ENCODE measurements around the gene TRIM37.

Gene TRIM37

GRCh38 chr17:59073972-59074371 lies 32.7 kb downstream of the TRIM37 start:
- Histone ChIP-seq H3K36me3 (ENCODE audit: insufficient read depth, low read depth, low read length) (peaks cover 80% of the 10 kb centered on the region), H3K9ac (ENCODE audit: low read depth, low read length) (no peak overlapping the region)

DNA sequence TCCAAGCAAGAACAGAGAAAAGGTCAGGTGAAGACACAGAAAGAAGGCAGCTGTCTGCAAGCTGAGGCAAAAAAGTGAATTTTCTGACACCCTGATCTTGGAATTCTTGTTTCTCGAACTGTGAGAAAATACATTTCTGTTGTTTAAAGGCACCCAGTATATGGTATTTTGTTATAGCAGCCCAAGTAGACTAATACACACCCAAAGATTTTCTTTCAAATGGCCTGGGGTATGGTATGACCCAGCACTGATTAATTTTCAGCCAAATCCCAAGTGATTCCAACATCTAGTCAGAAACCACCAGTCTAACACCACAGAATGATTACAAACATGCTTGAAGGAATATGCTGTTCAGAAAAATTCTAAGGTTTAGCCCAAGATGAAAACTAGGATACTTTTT lies 36.8 kb downstream of the TRIM37 start:
- Histone ChIP-seq H3K9ac (ENCODE audit: low read depth, low read length) (no peak overlapping the region), H3K4me3 (ENCODE audit: low read length) (no peak overlapping the region), H3K4me1 (ENCODE audit: insufficient read depth, low read length) (no peaks in the 10 kb centered on the region), H3K36me3 (ENCODE audit: insufficient read depth, low read depth, low read length) (peaks cover 86% of the 10 kb centered on the region), H3K9me3 (ENCODE audit: insufficient read depth, low read depth, low read length) (no peaks in the 10 kb centered on the region), H3K27me3 (ENCODE audit: insufficient read depth, low read length) (no peaks in the 10 kb centered on the region), H3K27ac (ENCODE audit: low read length) (no peak overlapping the region)

More at GRCh38 chr17:59073972-59074371, 32.7 kb downstream of the TRIM37 start:
- Histone ChIP-seq H3K4me3 (ENCODE audit: low read length) (no peak overlapping the region), H3K4me1 (ENCODE audit: insufficient read depth, low read length) (no peaks in the 10 kb centered on the region), H3K27ac (ENCODE audit: low read length) (no peak overlapping the region), H3K9me3 (ENCODE audit: insufficient read depth, low read depth, low read length) (no peaks in the 10 kb centered on the region), H3K27me3 (ENCODE audit: insufficient read depth, low read length) (no peaks in the 10 kb centered on the region)

DNA sequence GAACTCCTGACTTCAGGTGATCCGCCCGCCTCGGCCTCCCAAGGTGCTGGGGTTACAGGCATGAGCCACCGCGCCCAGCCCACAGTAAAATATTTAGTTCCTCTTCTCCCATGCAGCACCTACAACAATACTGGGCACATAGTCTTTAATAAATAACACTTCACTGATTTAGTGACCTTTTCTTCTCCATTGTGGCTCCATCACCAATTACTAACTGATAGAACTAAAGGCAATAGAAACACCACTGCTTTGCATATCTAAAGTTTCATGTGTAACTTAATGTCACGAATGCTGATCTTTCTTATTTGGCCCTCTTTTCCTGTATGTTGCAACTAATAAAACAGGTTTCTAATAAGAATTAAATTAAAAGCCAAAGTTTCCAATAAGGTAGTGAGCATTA lies 38.9 kb downstream of the TRIM37 start:
- Histone ChIP-seq H3K4me1 (ENCODE audit: insufficient read depth, low read length) (no peaks in the 10 kb centered on the region), H3K9me3 (ENCODE audit: insufficient read depth, low read depth, low read length) (no peaks in the 10 kb centered on the region), H3K36me3 (ENCODE audit: insufficient read depth, low read depth, low read length) (peaks cover 84% of the 10 kb centered on the region)

GRCh38 chr17:59067340-59067739 lies 39.3 kb downstream of the TRIM37 start:
- Histone ChIP-seq H3K4me1 (ENCODE audit: insufficient read depth, low read length) (no peaks in the 10 kb centered on the region), H3K9me3 (ENCODE audit: insufficient read depth, low read depth, low read length) (no peaks in the 10 kb centered on the region), H3K9ac (ENCODE audit: low read depth, low read length) (no peak overlapping the region), H3K36me3 (ENCODE audit: insufficient read depth, low read depth, low read length) (peaks cover 86% of the 10 kb centered on the region), H3K27ac (ENCODE audit: low read length) (no peak overlapping the region), H3K27me3 (ENCODE audit: insufficient read depth, low read length) (no peaks in the 10 kb centered on the region), H3K4me3 (ENCODE audit: low read length) (no peak overlapping the region)

More for the DNA sequence above, 38.9 kb downstream of the TRIM37 start:
- Histone ChIP-seq H3K9ac (ENCODE audit: low read depth, low read length) (no peak overlapping the region), H3K27ac (ENCODE audit: low read length) (no peak overlapping the region), H3K4me3 (ENCODE audit: low read length) (no peak overlapping the region), H3K27me3 (ENCODE audit: insufficient read depth, low read length) (no peaks in the 10 kb centered on the region)

DNA sequence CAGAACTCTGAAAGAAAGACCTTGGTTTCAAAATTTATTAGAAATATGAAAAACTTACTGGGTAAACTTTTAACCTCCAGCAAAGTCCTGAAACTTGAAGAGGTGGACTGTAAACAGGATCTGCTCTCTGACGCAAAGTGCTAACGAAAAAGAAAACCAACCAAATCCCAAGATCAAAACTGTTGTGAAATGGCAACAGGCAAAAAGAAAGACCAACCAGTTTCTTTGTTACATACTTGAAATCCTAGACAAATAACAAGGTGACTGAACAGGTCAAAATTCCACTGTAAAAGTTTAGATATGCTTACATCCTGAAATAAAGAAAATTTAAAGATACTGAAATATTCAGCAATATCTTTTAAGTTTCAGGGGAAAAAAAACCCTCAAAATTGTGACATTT lies 44.2 kb downstream of the TRIM37 start:
- H3K27me3 ChIP-seq (ENCODE audit: insufficient read depth, low read length), result no peaks in the 10 kb centered on the region
- no peaks in the 10 kb centered on the region for H3K9me3 ChIP-seq (ENCODE audit: insufficient read depth, low read depth, low read length)
- no peak overlapping the region for H3K27ac ChIP-seq (ENCODE audit: low read length)
- H3K4me3 ChIP-seq (ENCODE audit: low read length), result no peak overlapping the region
- no peak overlapping the region for H3K9ac ChIP-seq (ENCODE audit: low read depth, low read length)
- H3K4me1 ChIP-seq (ENCODE audit: insufficient read depth, low read length), result no peaks in the 10 kb centered on the region
- peaks cover 85% of the 10 kb centered on the region for H3K36me3 ChIP-seq (ENCODE audit: insufficient read depth, low read depth, low read length)

DNA sequence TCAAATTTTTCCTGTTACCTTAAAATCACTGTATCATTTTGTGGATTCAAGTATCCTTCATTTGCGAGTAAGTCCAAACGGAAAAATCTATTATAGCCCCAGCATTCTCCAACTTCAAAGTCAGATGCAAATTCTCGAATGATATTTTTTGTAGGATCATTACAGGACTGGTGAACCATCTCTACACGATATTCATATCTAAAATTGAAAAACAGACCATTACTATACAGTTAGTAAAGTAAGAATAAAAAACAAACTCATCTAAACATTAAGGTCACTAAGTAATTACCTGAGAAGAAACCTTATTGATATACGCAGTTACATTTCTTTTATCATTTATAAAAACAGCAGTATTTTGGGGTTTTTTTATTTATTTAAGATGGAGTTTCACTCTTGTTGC lies 49.8 kb downstream of the TRIM37 start:
- Histone ChIP-seq H3K9ac (ENCODE audit: low read depth, low read length) (no peak overlapping the region), H3K27ac (ENCODE audit: low read length) (no peak overlapping the region), H3K9me3 (ENCODE audit: insufficient read depth, low read depth, low read length) (no peaks in the 10 kb centered on the region), H3K36me3 (ENCODE audit: insufficient read depth, low read depth, low read length) (peaks cover 92% of the 10 kb centered on the region), H3K4me1 (ENCODE audit: insufficient read depth, low read length) (no peaks in the 10 kb centered on the region), H3K27me3 (ENCODE audit: insufficient read depth, low read length) (no peaks in the 10 kb centered on the region), H3K4me3 (ENCODE audit: low read length) (no peak overlapping the region)

DNA sequence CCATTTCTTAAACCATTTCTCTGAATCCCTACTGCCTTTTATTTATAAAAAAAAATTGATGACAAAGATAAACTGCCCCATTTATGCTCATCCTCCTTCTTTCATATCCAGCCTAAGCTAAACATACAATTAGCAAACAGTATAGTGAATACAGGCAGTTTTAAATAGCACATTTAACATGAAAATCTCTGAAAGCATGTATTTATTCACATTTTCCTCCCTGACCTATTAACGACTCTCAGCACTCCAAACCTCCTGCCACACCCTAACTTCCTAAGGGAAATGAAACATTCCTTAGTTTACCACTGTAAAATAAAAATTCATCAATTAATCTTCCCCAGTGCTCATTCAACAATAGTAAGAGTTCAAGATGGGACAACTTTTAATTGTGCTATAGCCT lies 56.9 kb downstream of the TRIM37 start:
- Histone ChIP-seq H3K36me3 (ENCODE audit: insufficient read depth, low read depth, low read length) (peaks cover 80% of the 10 kb centered on the region), H3K9me3 (ENCODE audit: insufficient read depth, low read depth, low read length) (no peaks in the 10 kb centered on the region), H3K4me3 (ENCODE audit: low read length) (no peak overlapping the region), H3K27ac (ENCODE audit: low read length) (no peak overlapping the region), H3K27me3 (ENCODE audit: insufficient read depth, low read length) (no peaks in the 10 kb centered on the region), H3K4me1 (ENCODE audit: insufficient read depth, low read length) (no peaks in the 10 kb centered on the region), H3K9ac (ENCODE audit: low read depth, low read length) (no peak overlapping the region)

- Histone ChIP-seq H3K36me3 (ENCODE audit: insufficient read depth, low read depth, low read length) (peaks cover 81% of the 10 kb centered on the region), H3K9me3 (ENCODE audit: insufficient read depth, low read depth, low read length) (no peaks in the 10 kb centered on the region), H3K27ac (ENCODE audit: low read length) (no peak overlapping the region), H3K9ac (ENCODE audit: low read depth, low read length) (no peak overlapping the region), H3K4me3 (ENCODE audit: low read length) (no peak overlapping the region), H3K27me3 (ENCODE audit: insufficient read depth, low read length) (no peaks in the 10 kb centered on the region), H3K4me1 (ENCODE audit: insufficient read depth, low read length) (no peaks in the 10 kb centered on the region)
These were observed 59.1 kb downstream of the TRIM37 start for GRCh38 chr17:59047616-59048015.

DNA sequence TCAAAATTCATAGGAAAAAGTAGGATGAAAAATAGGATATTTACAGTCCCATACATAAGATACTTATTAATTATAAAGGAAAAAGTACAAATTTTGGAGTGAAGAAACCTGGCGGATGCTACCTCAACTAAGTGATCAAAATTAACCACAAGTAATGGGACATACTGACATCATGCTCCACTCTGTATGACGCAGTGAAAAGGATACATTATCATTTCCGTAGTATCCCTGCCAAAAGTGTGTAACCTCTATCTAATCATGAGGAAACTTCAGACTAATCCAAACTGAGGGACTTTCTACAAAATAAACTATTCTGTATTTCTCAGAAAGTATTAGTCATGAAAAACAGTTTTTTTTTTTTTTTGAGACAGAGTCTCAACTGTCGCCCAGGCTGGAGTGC lies 60.5 kb downstream of the TRIM37 start:
- Histone ChIP-seq H3K27ac (ENCODE audit: low read length) (no peak overlapping the region), H3K27me3 (ENCODE audit: insufficient read depth, low read length) (no peaks in the 10 kb centered on the region), H3K9me3 (ENCODE audit: insufficient read depth, low read depth, low read length) (no peaks in the 10 kb centered on the region), H3K4me1 (ENCODE audit: insufficient read depth, low read length) (no peaks in the 10 kb centered on the region), H3K4me3 (ENCODE audit: low read length) (no peak overlapping the region), H3K36me3 (ENCODE audit: insufficient read depth, low read depth, low read length) (peaks cover 82% of the 10 kb centered on the region), H3K9ac (ENCODE audit: low read depth, low read length) (no peak overlapping the region)

GRCh38 chr17:59038734-59039133 lies 67.9 kb downstream of the TRIM37 start:
- peaks cover 66% of the 10 kb centered on the region for H3K36me3 ChIP-seq (ENCODE audit: insufficient read depth, low read depth, low read length)
- no peak overlapping the region for H3K9ac ChIP-seq (ENCODE audit: low read depth, low read length)
- H3K27ac ChIP-seq (ENCODE audit: low read length), result no peak overlapping the region
- H3K4me1 ChIP-seq (ENCODE audit: insufficient read depth, low read length), result no peaks in the 10 kb centered on the region
- H3K9me3 ChIP-seq (ENCODE audit: insufficient read depth, low read depth, low read length), result no peaks in the 10 kb centered on the region
- H3K27me3 ChIP-seq (ENCODE audit: insufficient read depth, low read length), result no peaks in the 10 kb centered on the region
- H3K4me3 ChIP-seq (ENCODE audit: low read length), result no peak overlapping the region

GRCh38 chr17:59037960-59038359 lies 68.7 kb downstream of the TRIM37 start:
- no peak overlapping the region for H3K9ac ChIP-seq (ENCODE audit: low read depth, low read length)
- no peaks in the 10 kb centered on the region for H3K27me3 ChIP-seq (ENCODE audit: insufficient read depth, low read length)
- no peaks in the 10 kb centered on the region for H3K9me3 ChIP-seq (ENCODE audit: insufficient read depth, low read depth, low read length)
- H3K27ac ChIP-seq (ENCODE audit: low read length), result no peak overlapping the region
- no peak overlapping the region for H3K4me3 ChIP-seq (ENCODE audit: low read length)
- peaks cover 58% of the 10 kb centered on the region for H3K36me3 ChIP-seq (ENCODE audit: insufficient read depth, low read depth, low read length)
- H3K4me1 ChIP-seq (ENCODE audit: insufficient read depth, low read length), result no peaks in the 10 kb centered on the region

DNA sequence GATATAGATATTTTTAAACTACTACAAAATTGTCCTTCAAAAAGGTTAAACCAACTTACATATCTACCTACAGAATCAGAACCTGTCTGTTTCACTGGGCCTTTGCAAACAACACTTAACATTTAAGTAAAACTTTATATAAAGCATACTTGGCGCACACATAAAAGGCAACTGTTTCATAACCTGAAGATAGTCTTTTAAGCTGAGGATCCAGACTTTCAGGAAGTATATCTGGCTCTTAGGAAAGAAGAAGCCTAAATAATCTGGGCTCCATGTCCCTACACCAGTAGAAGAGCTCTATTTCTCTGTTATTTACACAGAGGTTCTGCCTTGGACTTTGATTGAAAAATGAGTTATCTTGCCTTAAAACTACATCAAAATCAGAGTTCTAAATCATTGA lies 75.9 kb downstream of the TRIM37 start:
- Histone ChIP-seq H3K4me3 (ENCODE audit: low read length) (no peak overlapping the region), H3K36me3 (ENCODE audit: insufficient read depth, low read depth, low read length) (peaks cover 32% of the 10 kb centered on the region), H3K27me3 (ENCODE audit: insufficient read depth, low read length) (no peaks in the 10 kb centered on the region), H3K4me1 (ENCODE audit: insufficient read depth, low read length) (no peaks in the 10 kb centered on the region), H3K9me3 (ENCODE audit: insufficient read depth, low read depth, low read length) (no peaks in the 10 kb centered on the region), H3K9ac (ENCODE audit: low read depth, low read length) (no peak overlapping the region), H3K27ac (ENCODE audit: low read length) (no peak overlapping the region)

DNA sequence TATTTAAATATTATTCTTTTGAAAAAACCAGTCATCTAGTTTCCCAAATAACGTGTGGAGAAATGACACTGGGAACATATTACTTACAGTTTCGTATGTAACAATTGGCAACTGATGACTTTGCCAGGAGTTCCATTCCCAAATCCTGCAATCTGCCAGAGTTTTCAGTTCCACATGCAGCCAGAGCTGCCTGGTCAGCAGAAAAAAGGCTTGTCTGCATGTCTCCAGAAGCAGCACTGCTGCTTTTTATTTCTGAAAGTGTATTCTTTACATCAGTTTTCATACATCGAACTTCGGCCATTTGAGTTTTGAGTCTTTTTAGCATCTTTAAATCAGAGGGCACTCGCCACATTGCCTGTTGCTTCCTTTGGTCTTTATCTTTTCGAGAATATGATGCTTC lies 78.4 kb downstream of the TRIM37 start:
- Histone ChIP-seq H3K27me3 (ENCODE audit: insufficient read depth, low read length) (no peaks in the 10 kb centered on the region), H3K27ac (ENCODE audit: low read length) (no peak overlapping the region), H3K4me1 (ENCODE audit: insufficient read depth, low read length) (no peaks in the 10 kb centered on the region), H3K4me3 (ENCODE audit: low read length) (no peak overlapping the region), H3K9ac (ENCODE audit: low read depth, low read length) (no peak overlapping the region), H3K9me3 (ENCODE audit: insufficient read depth, low read depth, low read length) (no peaks in the 10 kb centered on the region), H3K36me3 (ENCODE audit: insufficient read depth, low read depth, low read length) (peaks cover 28% of the 10 kb centered on the region)

Measured in iPS-20b (cell line).